GM23338 (cell line): Measurements from ENCODE around the gene CA5B. TPM values are rescaled to one million over a fixed set of nuclear protein-coding genes. Genes with fewer than 3 reads are reported as not detected.

ENCODE experiments used
- ATAC-seq: fragments of 200-7000 bp; cut with Tn5 transposase; 3 replicates; pipeline ENCODE4 v1.9.1; 2020
- DNase-seq: peaks from one replicate; pipeline ENCODE4 v3.0.0-alpha.2; 2015; ENCODE audit warnings: low spot score
- H2AFZ ChIP-seq: fragments of 200-600 bp; sonication (generic); 2 replicates; pipeline ENCODE4 v1.8.0; 2016; ENCODE audit warnings: antibody characterized with exemption, mild to moderate bottlenecking, moderate library complexity
- H3F3A ChIP-seq: fragments of 200-600 bp; sonication (generic); replicated peaks from 2 replicates; pipeline ENCODE4 v1.8.0; 2017; ENCODE audit warnings: antibody characterized with exemption, mixed run types, low read depth
- H3K27ac ChIP-seq: fragments of 200-600 bp; sonication (generic); 2 replicates; pipeline ENCODE4 v1.6.1; 2016; ENCODE audit warnings: low read depth
- H3K27me3 ChIP-seq: fragments of 200-600 bp; sonication (generic); 2 replicates; pipeline ENCODE4 v1.8.0; 2016; ENCODE audit warnings: mild to moderate bottlenecking, mixed run types, moderate library complexity; ENCODE audit not compliant: insufficient read depth
- H3K36me3 ChIP-seq: fragments of 200-600 bp; sonication (generic); 2 replicates; pipeline ENCODE4 v1.8.0; 2016; ENCODE audit warnings: mild to moderate bottlenecking; ENCODE audit not compliant: insufficient read depth
- H3K4me1 ChIP-seq: fragments of 200-600 bp; sonication (generic); 2 replicates; pipeline ENCODE4 v1.8.0; 2016; ENCODE audit warnings: mild to moderate bottlenecking, moderate library complexity; ENCODE audit not compliant: insufficient read depth
- H3K4me2 ChIP-seq: fragments of 200-600 bp; sonication (generic); 2 replicates; pipeline ENCODE4 v1.7.1; 2017; ENCODE audit warnings: mixed run types
- H3K4me3 ChIP-seq: fragments of 200-600 bp; sonication (generic); 2 replicates; pipeline ENCODE4 v1.6.1; 2016; ENCODE audit warnings: mixed run types
- H3K79me2 ChIP-seq: fragments of 200-600 bp; sonication (generic); replicated peaks from 2 replicates; pipeline ENCODE4 v1.8.0; 2017; ENCODE audit warnings: mild to moderate bottlenecking; ENCODE audit not compliant: insufficient read depth
- H3K9me2 ChIP-seq: fragments of 200-600 bp; sonication (generic); 2 replicates; pipeline ENCODE4 v1.8.0; 2017; ENCODE audit not compliant: insufficient read depth
- H4K20me1 ChIP-seq: fragments of 200-600 bp; sonication (generic); replicated peaks from 2 replicates; pipeline ENCODE4 v1.8.0; 2017; ENCODE audit warnings: mild to moderate bottlenecking; ENCODE audit not compliant: insufficient read depth
- H3K27ac Mint-ChIP-seq: 2 replicates; pipeline ENCODE4 v1.8.0; 2020; ENCODE audit warnings: inconsistent platforms, mild to moderate bottlenecking, moderate library complexity, mixed read lengths
- H3K27me3 Mint-ChIP-seq: 3 replicates; pipeline ENCODE4 v1.8.0; 2022; ENCODE audit warnings: low read depth, mild to moderate bottlenecking, moderate library complexity, mixed read lengths, inconsistent platforms; ENCODE audit not compliant: insufficient read depth, poor library complexity
- H3K36me3 Mint-ChIP-seq: 3 replicates; pipeline ENCODE4 v1.8.0; 2021; ENCODE audit warnings: low read depth, mild to moderate bottlenecking, inconsistent platforms, moderate library complexity, mixed read lengths
- H3K4me1 Mint-ChIP-seq: 3 replicates; pipeline ENCODE4 v1.8.0; 2020; ENCODE audit warnings: mild to moderate bottlenecking, inconsistent platforms, mixed read lengths
- H3K4me3 Mint-ChIP-seq: 3 replicates; pipeline ENCODE4 v1.8.0; 2021; ENCODE audit warnings: moderate library complexity, mild to moderate bottlenecking, inconsistent platforms, mixed read lengths
- H3K9me3 Mint-ChIP-seq: 3 replicates; pipeline ENCODE4 v1.8.0; 2020; ENCODE audit warnings: moderate library complexity, mild to moderate bottlenecking, inconsistent platforms, mixed read lengths
- CTCF ChIP-seq, 2 experiments: fragments of 200-600 bp in 1 of 2; sonication (generic) in 1 of 2; conservative IDR thresholded peaks; 2 replicates each; pipeline versions ENCODE4 v1.5.1 to v1.6.1; 2016 to 2017; ENCODE audit warnings: antibody characterized with exemption in 2 of 2, low read depth in 2 of 2, mild to moderate bottlenecking in 2 of 2, moderate library complexity in 1 of 2
- ETS1 ChIP-seq: IDR thresholded peaks from 2 replicates; pipeline ENCODE4 v1.6.1; 2016; ENCODE audit warnings: antibody characterized with exemption
- EZH2 ChIP-seq: fragments of 200-600 bp; sonication (generic); IDR thresholded peaks from one replicate; pipeline ENCODE4 v1.8.0; 2017; ENCODE audit warnings: antibody characterized with exemption, mild to moderate bottlenecking, low read depth; ENCODE audit not compliant: unreplicated experiment
- EZH2phosphoT487 ChIP-seq: fragments of 200-600 bp; sonication (generic); IDR thresholded peaks from one replicate; pipeline ENCODE4 v1.8.1; 2018; ENCODE audit warnings: antibody characterized with exemption; ENCODE audit not compliant: unreplicated experiment
- NANOG ChIP-seq: IDR thresholded peaks from 2 replicates; pipeline ENCODE4 v1.6.1; 2016; ENCODE audit warnings: antibody characterized with exemption, borderline replicate concordance
- POLR2AphosphoS5 ChIP-seq: IDR thresholded peaks from 2 replicates; pipeline ENCODE4 v1.6.1; 2016; ENCODE audit warnings: antibody characterized with exemption, low read depth
- STAT1 ChIP-seq: IDR thresholded peaks from one replicate; pipeline ENCODE4 v1.6.1; 2016; ENCODE audit warnings: antibody characterized with exemption; ENCODE audit not compliant: unreplicated experiment
- ZNF114 ChIP-seq: fragments of 250-450 bp; sonication (Bioruptor Pico); IDR thresholded peaks from 2 replicates; pipeline ENCODE4 v1.5.0; 2020; ENCODE audit warnings: mild to moderate bottlenecking, moderate library complexity
- ZNF331 ChIP-seq: fragments of 250-450 bp; sonication (Bioruptor Pico); IDR thresholded peaks from 2 replicates; pipeline ENCODE4 v1.5.0; 2020; ENCODE audit warnings: low read depth, mild to moderate bottlenecking, moderate library complexity
- polyA plus RNA-seq: library from polyadenylated mRNA; unstranded; fragments of >200 nt; fragmentation: Nextera tagmentation; extraction: Ambion mirVana; gene quantifications from 2 replicates; pipeline ENCODE4 v1.2.1, GENCODE V29; 2016
- total RNA-seq: library from RNA; depleted of rRNA; stranded (reverse); fragments of >200 nt; shearing (Covaris generic); gene quantifications from 2 replicates; pipeline ENCODE4 v1.2.3, GENCODE V29; 2014

CA5B gene
- total and polyA plus RNA-seq, 2 experiments from 2014 or later: 4.8 to 6.1 TPM

DNA sequence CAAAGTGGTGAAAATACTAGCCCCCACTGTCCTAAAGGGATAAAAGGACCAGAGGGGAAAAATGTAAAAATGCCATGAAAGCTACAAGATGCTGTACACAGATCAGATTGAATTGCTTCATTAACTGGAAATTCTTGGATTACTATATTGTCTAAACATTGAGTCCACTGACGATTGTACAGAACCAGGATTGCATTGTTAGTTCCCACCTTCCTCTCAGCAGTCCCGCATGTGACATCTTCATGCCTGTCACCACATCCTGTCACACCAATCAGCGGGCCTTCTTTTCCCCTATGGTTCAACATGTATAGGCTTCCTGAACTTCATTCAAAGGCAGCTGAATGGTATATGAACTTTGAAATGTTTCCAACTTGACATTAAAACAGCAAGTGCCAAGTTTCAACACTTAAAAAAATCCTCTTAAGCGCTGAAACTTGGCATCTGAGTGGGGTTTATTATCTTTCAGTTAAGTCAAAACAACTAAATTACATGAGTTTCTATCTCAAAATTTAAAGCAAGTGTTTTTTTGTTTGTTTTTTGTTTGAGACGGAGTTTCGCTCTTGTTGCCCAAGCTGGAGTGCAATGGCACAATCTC lies 76.8 kb downstream of the CA5B start (continued):
- TF ChIP-seq CTCF (conservative IDR thresholded peaks at IDR 0.05; ENCODE audit: low read depth in 2 of 2) (no peak), ETS1 (no peak), EZH2phosphoT487 (no peak), EZH2 (no peak), POLR2AphosphoS5 (no peak), STAT1 (no peak), ZNF331 (CRISPR knock-in tag) (no peak), NANOG (no peak)

- TF ChIP-seq ZNF114 (CRISPR knock-in tag) (no peak), CTCF (conservative IDR thresholded peaks at IDR 0.05; ENCODE audit: low read depth in 2 of 2) (peak; percentile 38 to 49)
- peak; percentile 63 for DNase-seq
- H3K27ac Mint-ChIP-seq: peak overlapping the region; percentile 100
These were observed 77.8 kb downstream of the CA5B start for GRCh38 chrX:15815779-15816437.

More at GRCh38 chrX:15815779-15816437, 77.8 kb downstream of the CA5B start:
- Histone ChIP-seq H3K9me2 (no peaks in the 10 kb centered on the region), H4K20me1 (no peaks in the 10 kb centered on the region), H3F3A (no peaks in the 10 kb centered on the region), H3K4me2 (peak overlapping the region; percentile 4; the same call in 1 of the 2 replicates), H3K27me3 (no peaks in the 10 kb centered on the region), H3K4me1 (peaks cover 12% of the 10 kb centered on the region), H3K79me2 (no peaks in the 10 kb centered on the region), H3K4me3 (no peak overlapping the region), H3K27ac (peak overlapping the region; percentile 87), H3K36me3 (peaks cover 7% of the 10 kb centered on the region; the same call in 1 of the 2 replicates), H2AFZ (no peak overlapping the region)
- Mint-ChIP-seq H3K36me3 (peaks cover 64% of the 10 kb centered on the region), H3K9me3 (no peaks in the 10 kb centered on the region), H3K27me3 (no peaks in the 10 kb centered on the region), H3K4me1 (peaks cover 23% of the 10 kb centered on the region; the same call in 2 of the 3 replicates), H3K4me3 (no peak overlapping the region)
- peak; percentile 92 for ATAC-seq
